Kidney (tissue), 14 donors: ENCODE results near the gene CABP4. TPM values are rescaled to one million over a fixed set of nuclear protein-coding genes. Genes with fewer than 3 reads are reported as not detected.

Experiments used
- DNase-seq, 5 donors: peaks; one replicate each; pipeline ENCODE4 v3.0.0-alpha.2; 2013 to 2020
- FAIRE-seq: peaks from 2 replicates; lab custom pipeline; 2012; peaks lifted over from hg19 to GRCh38; lab: Jason Lieb, UNC
- H3K27ac ChIP-seq, 2 donors: one replicate each; pipeline ENCODE4 v1.7.0; 2013; ENCODE audit warnings: low read depth in 2 of 2, low read length in 2 of 2, inconsistent platforms in 1 of 2
- H3K27me3 ChIP-seq: one replicate; pipeline ENCODE4 v1.7.1; 2013; ENCODE audit warnings: low read length, inconsistent platforms; ENCODE audit not compliant: control insufficient read depth, insufficient read depth
- H3K36me3 ChIP-seq, 3 donors: one replicate each; pipeline versions ENCODE4 v1.7.0 to v1.7.1; 2013; ENCODE audit warnings: low read length in 3 of 3, control low read depth in 1 of 3, inconsistent platforms in 1 of 3; ENCODE audit not compliant: insufficient read depth in 3 of 3, control insufficient read depth in 2 of 3
- H3K4me1 ChIP-seq, 3 donors: one replicate each; pipeline versions ENCODE4 v1.7.0 to v1.7.1; 2013; ENCODE audit warnings: low read length in 3 of 3, inconsistent platforms in 1 of 3, low read depth in 1 of 3; ENCODE audit not compliant: control insufficient read depth in 2 of 3, insufficient read depth in 2 of 3
- H3K4me3 ChIP-seq, 3 donors: one replicate each; pipeline versions ENCODE4 v1.7.0 to v1.8.1; 2013; ENCODE audit warnings: low read length in 3 of 3, control low read depth in 1 of 3, inconsistent platforms in 1 of 3
- H3K9ac ChIP-seq, 3 donors: one replicate each; pipeline versions ENCODE4 v1.7.0 to v1.7.1; 2013; ENCODE audit warnings: low read length in 3 of 3, control low read depth in 1 of 3, inconsistent platforms in 1 of 3
- H3K9me3 ChIP-seq, 3 donors: one replicate each; pipeline versions ENCODE4 v1.7.0 to v1.7.1; 2013; ENCODE audit warnings: low read length in 3 of 3, control low read depth in 1 of 3, inconsistent platforms in 1 of 3; ENCODE audit not compliant: control insufficient read depth in 2 of 3, insufficient read depth in 1 of 3
- CTCF ChIP-seq: IDR thresholded peaks from 3 replicates; pipeline ENCODE4 v1.5.1; 2012; ENCODE audit warnings: mild to moderate bottlenecking, moderate library complexity, borderline replicate concordance; ENCODE audit not compliant: insufficient read depth; ENCODE audit errors: extremely low read depth
- intact Hi-C: fragments of 100-400 bp; cut with DNase I; formaldehyde crosslinking; loops from one replicate; pipeline ENCODE4 v1.11.1; 2022
- polyA plus RNA-seq: library from polyadenylated mRNA; stranded (reverse); fragments of 350-450 nt; fragmentation: Illumina TruSeq; extraction: RNeasy Lipid Tissue Mini Kit (QIAGEN cat#74804); gene quantifications from one replicate; pipeline ENCODE4 v1.2.3, GENCODE V29; 2014; ENCODE audit warnings: low read depth, low replicate concordance; ENCODE audit not compliant: insufficient read depth
- total RNA-seq: library from RNA; stranded (reverse); fragmentation: NEBNext Ultra II Directional; extraction: Animal tissue kit (Norgen Biotek cat#: 25700); gene quantifications from one replicate; pipeline ENCODE4 v1.2.1, GENCODE V29; 2021
- donor health status: control.
- donor health status: control.
- donor health status: control.
- donor health status: control.
- donor health status: control.
- donor health status: DM: yes; HTN: yes; CAD: no.
- donor health status: Normal renal cell carcinoma (clear cell type).

CABP4 gene
- total and polyA plus RNA-seq, 2 donors from 2014 or later = 0.49 to 3.1 TPM

GRCh38 chr11:67458266-67458665 lies 3.1 kb downstream of the CABP4 start:
- DNase-seq (no peak), FAIRE-seq (no peak)
- no peak overlapping the region for H3K9ac ChIP-seq
- intact Hi-C loops = no loop called here
- TF ChIP-seq CTCF = no peak
- H3K27me3 ChIP-seq = no peaks in the 10 kb centered on the region
- no peaks in the 10 kb centered on the region for H3K4me1 ChIP-seq
- no peaks in the 10 kb centered on the region for H3K36me3 ChIP-seq
- no peaks in the 10 kb centered on the region for H3K9me3 ChIP-seq
- no peak overlapping the region for H3K4me3 ChIP-seq
- H3K27ac ChIP-seq = no peak overlapping the region

- Histone ChIP-seq H3K9me3 (no peaks in the 10 kb centered on the region), H3K27me3 (no peaks in the 10 kb centered on the region), H3K4me3 (no peak overlapping the region), H3K36me3 (no peaks in the 10 kb centered on the region), H3K4me1 (peaks cover 0 to 18% (median 8%) of the 10 kb centered on the region in 3 donors), H3K27ac (no peak overlapping the region), H3K9ac (no peak overlapping the region)
- FAIRE-seq = no peak
- peak in 1 of 5 donors; percentile 66 for DNase-seq
- TF ChIP-seq CTCF = no peak
- intact Hi-C loops = no loop called here
Measured at GRCh38 chr11:67463186-67463585, 8.0 kb downstream of the CABP4 start.

- H3K36me3 ChIP-seq = no peaks in the 10 kb centered on the region
- no peak for FAIRE-seq
- no peaks in the 10 kb centered on the region for H3K27me3 ChIP-seq
- H3K4me3 ChIP-seq = peak overlapping the region in 1 of 3 donors; percentile 81
- peaks cover 0 to 21% (median 12%) of the 10 kb centered on the region in 3 donors for H3K4me1 ChIP-seq
- H3K9ac ChIP-seq = peak overlapping the region in 1 of 3 donors; percentile 48
- intact Hi-C loops = no loop called here
- no peak for TF ChIP-seq CTCF
- peak overlapping the region; percentile 86 to 93 for H3K27ac ChIP-seq
- H3K9me3 ChIP-seq = no peaks in the 10 kb centered on the region
- peak in 2 of 5 donors; percentile 78 to 95 for DNase-seq
Measured at GRCh38 chr11:67463680-67464410, 8.7 kb downstream of the CABP4 start.
